HEK293 (cell line): ENCODE data around the gene ADSL.

Source experiments
- CTCF ChIA-PET: fragments of 350-600 bp; formaldehyde crosslinking; extraction: SDS; loops from one replicate; lab custom pipeline; 2021; ENCODE audit warnings: antibody characterized with exemption; lab: Yijun Ruan, JAX
- POLR2A ChIA-PET: fragments of 300-600 bp; formaldehyde crosslinking; extraction: SDS; loops from one replicate; lab custom pipeline; 2020; ENCODE audit warnings: antibody characterized with exemption, inconsistent platforms; lab: Yijun Ruan, JAX
- H3K27ac ChIP-seq: fragments of 200-500 bp; sonication (Bioruptor generic); 2 replicates; pipeline ENCODE4 v1.5.1; 2014; ENCODE audit warnings: low read depth, low read length, control low read depth, inconsistent platforms; ENCODE audit errors: extremely low read depth
- H3K36me3 ChIP-seq, 2 experiments: fragments of 200-500 bp in 1 of 2; sonication (Bioruptor generic) in 1 of 2; 1 replicate in 1 of 2; 2 replicates in 1 of 2; pipeline ENCODE4 v1.5.1; 2014 to 2017; ENCODE audit warnings: inconsistent platforms in 2 of 2, low read length in 2 of 2; ENCODE audit not compliant: control insufficient read depth in 2 of 2, insufficient read depth in 1 of 2
- H3K4me1 ChIP-seq: fragments of 200-500 bp; sonication (Bioruptor generic); 2 replicates; pipeline ENCODE4 v1.5.1; 2014; ENCODE audit warnings: mild to moderate bottlenecking, low read length, inconsistent platforms; ENCODE audit not compliant: control insufficient read depth, insufficient read depth
- H3K4me3 ChIP-seq: 2 replicates; pipeline ENCODE4 v1.5.1; 2011; ENCODE audit warnings: low read depth, mild to moderate bottlenecking, control low read depth, low read length, moderate library complexity
- H3K9me3 ChIP-seq: fragments of 200-500 bp; sonication (Bioruptor generic); 2 replicates; pipeline ENCODE4 v1.5.1; 2014; ENCODE audit warnings: low read depth, low read length, inconsistent platforms; ENCODE audit not compliant: control insufficient read depth, insufficient read depth
- BCL11B ChIP-seq: fragments of 450-650 bp; formaldehyde crosslinking; IDR thresholded peaks from 2 replicates; pipeline ENCODE4 v1.5.1; 2016; ENCODE audit warnings: low read depth, missing biosample characterization, missing genetic modification characterization
- GLI4 ChIP-seq: fragments of 450-650 bp; formaldehyde crosslinking; IDR thresholded peaks from 2 replicates; pipeline ENCODE4 v1.5.1; 2016; ENCODE audit warnings: missing biosample characterization, missing genetic modification characterization
- HOXC10 ChIP-seq: sonication (generic); formaldehyde crosslinking; IDR thresholded peaks from 2 replicates; pipeline ENCODE4 v1.8.1; 2023; ENCODE audit warnings: mild to moderate bottlenecking, missing genetic modification reagents
- KLF1 ChIP-seq: fragments of 450-650 bp; formaldehyde crosslinking; IDR thresholded peaks from 2 replicates; pipeline ENCODE4 v1.5.1; 2016; ENCODE audit warnings: missing biosample characterization, missing genetic modification characterization
- KLF10 ChIP-seq: fragments of 450-650 bp; IDR thresholded peaks from 2 replicates; pipeline ENCODE4 v1.5.1; 2018; ENCODE audit warnings: missing biosample characterization, mild to moderate bottlenecking, missing genetic modification characterization
- KLF9 ChIP-seq: fragments of 450-650 bp; formaldehyde crosslinking; IDR thresholded peaks from 2 replicates; pipeline ENCODE4 v1.5.1; 2016; ENCODE audit warnings: missing biosample characterization, missing genetic modification characterization, low read depth
- MEIS1 ChIP-seq: sonication (generic); formaldehyde crosslinking; IDR thresholded peaks from 2 replicates; pipeline ENCODE4 v1.8.1; 2022; ENCODE audit warnings: missing genetic modification reagents, mild to moderate bottlenecking, borderline replicate concordance
- TCF7L2 ChIP-seq: IDR thresholded peaks from 2 replicates; pipeline ENCODE4 v1.6.1; 2011; ENCODE audit warnings: low read depth, mild to moderate bottlenecking, inconsistent platforms, low read length, moderate library complexity, borderline replicate concordance
- ZBTB1 ChIP-seq: fragments of 450-650 bp; formaldehyde crosslinking; IDR thresholded peaks from 2 replicates; pipeline ENCODE4 v1.5.1; 2016; ENCODE audit warnings: missing biosample characterization, missing genetic modification characterization
- ZFHX2 ChIP-seq: fragments of 450-650 bp; formaldehyde crosslinking; conservative IDR thresholded peaks from 2 replicates; pipeline ENCODE4 v1.5.1; 2016; ENCODE audit warnings: missing biosample characterization, missing genetic modification characterization
- ZNF121 ChIP-seq: fragments of 450-650 bp; formaldehyde crosslinking; IDR thresholded peaks from 2 replicates; pipeline ENCODE4 v1.5.1; 2016; ENCODE audit warnings: missing biosample characterization, missing genetic modification characterization
- ZNF140 ChIP-seq: fragments of 450-650 bp; formaldehyde crosslinking; IDR thresholded peaks from 2 replicates; pipeline ENCODE4 v1.5.1; 2016; ENCODE audit warnings: missing biosample characterization, missing genetic modification characterization
- ZNF174 ChIP-seq: fragments of 450-650 bp; formaldehyde crosslinking; IDR thresholded peaks from 2 replicates; pipeline ENCODE4 v1.5.0; 2017; ENCODE audit warnings: missing biosample characterization, mild to moderate bottlenecking, missing genetic modification characterization
- ZNF223 ChIP-seq: fragments of 450-650 bp; formaldehyde crosslinking; IDR thresholded peaks from 2 replicates; pipeline ENCODE4 v1.5.1; 2016; ENCODE audit warnings: missing biosample characterization, missing genetic modification characterization
- ZNF24 ChIP-seq: fragments of 450-650 bp; formaldehyde crosslinking; IDR thresholded peaks from 2 replicates; pipeline ENCODE4 v1.5.1; 2016; ENCODE audit warnings: missing biosample characterization, missing genetic modification characterization
- ZNF292 ChIP-seq: fragments of 450-650 bp; formaldehyde crosslinking; IDR thresholded peaks from 2 replicates; pipeline ENCODE4 v1.5.1; 2016; ENCODE audit warnings: low read depth, missing biosample characterization, missing genetic modification characterization, borderline replicate concordance
- ZNF394 ChIP-seq: fragments of 450-650 bp; formaldehyde crosslinking; IDR thresholded peaks from 2 replicates; pipeline ENCODE4 v1.5.1; 2016; ENCODE audit warnings: missing biosample characterization, missing genetic modification characterization, mild to moderate bottlenecking, moderate library complexity, borderline replicate concordance
- ZNF473 ChIP-seq: fragments of 450-650 bp; formaldehyde crosslinking; IDR thresholded peaks from 2 replicates; pipeline ENCODE4 v1.5.1; 2017; ENCODE audit warnings: missing biosample characterization, missing genetic modification characterization
- ZNF521 ChIP-seq: fragments of 450-650 bp; formaldehyde crosslinking; IDR thresholded peaks from 2 replicates; pipeline ENCODE4 v1.5.1; 2017; ENCODE audit warnings: missing biosample characterization, mild to moderate bottlenecking, missing genetic modification characterization
- ZNF600 ChIP-seq: fragments of 450-650 bp; formaldehyde crosslinking; IDR thresholded peaks from 2 replicates; pipeline ENCODE4 v1.5.1; 2016; ENCODE audit warnings: missing biosample characterization, missing genetic modification characterization
- ZNF610 ChIP-seq: fragments of 450-650 bp; formaldehyde crosslinking; IDR thresholded peaks from 2 replicates; pipeline ENCODE4 v1.5.1; 2016; ENCODE audit warnings: missing biosample characterization, missing genetic modification characterization, borderline replicate concordance
- ZNF623 ChIP-seq: fragments of 450-650 bp; formaldehyde crosslinking; IDR thresholded peaks from 2 replicates; pipeline ENCODE4 v1.5.1; 2016; ENCODE audit warnings: missing biosample characterization, missing genetic modification characterization
- ZNF629 ChIP-seq: fragments of 450-650 bp; formaldehyde crosslinking; IDR thresholded peaks from 2 replicates; pipeline ENCODE4 v1.5.1; 2017; ENCODE audit warnings: missing biosample characterization, missing genetic modification characterization
- ZNF658 ChIP-seq: fragments of 450-650 bp; formaldehyde crosslinking; IDR thresholded peaks from 2 replicates; pipeline ENCODE4; 2016; ENCODE audit warnings: missing biosample characterization, missing genetic modification characterization
- ZNF677 ChIP-seq: fragments of 450-650 bp; IDR thresholded peaks from 2 replicates; pipeline ENCODE4 v1.5.0; 2018; ENCODE audit warnings: missing biosample characterization, mild to moderate bottlenecking, missing genetic modification characterization, moderate library complexity
- ZNF792 ChIP-seq: fragments of 450-650 bp; formaldehyde crosslinking; IDR thresholded peaks from 2 replicates; pipeline ENCODE4 v1.5.1; 2016; ENCODE audit warnings: missing biosample characterization, missing genetic modification characterization
- TF ChIP-seq, protein P1 (sequence below): fragments of 450-650 bp; formaldehyde crosslinking; IDR thresholded peaks from 2 replicates; pipeline ENCODE4 v1.5.1; 2016; ENCODE audit warnings: missing biosample characterization, missing genetic modification characterization
- TF ChIP-seq, protein P2 (sequence below): fragments of 450-650 bp; formaldehyde crosslinking; IDR thresholded peaks from 2 replicates; pipeline ENCODE4 v1.5.1; 2016; ENCODE audit warnings: missing biosample characterization, missing genetic modification characterization
- TF ChIP-seq, protein P3 (sequence below): fragments of 450-650 bp; formaldehyde crosslinking; conservative IDR thresholded peaks from 2 replicates; pipeline ENCODE4 v1.5.1; 2016; ENCODE audit warnings: low read depth, missing biosample characterization, missing genetic modification characterization

The ADSL gene

DNA sequence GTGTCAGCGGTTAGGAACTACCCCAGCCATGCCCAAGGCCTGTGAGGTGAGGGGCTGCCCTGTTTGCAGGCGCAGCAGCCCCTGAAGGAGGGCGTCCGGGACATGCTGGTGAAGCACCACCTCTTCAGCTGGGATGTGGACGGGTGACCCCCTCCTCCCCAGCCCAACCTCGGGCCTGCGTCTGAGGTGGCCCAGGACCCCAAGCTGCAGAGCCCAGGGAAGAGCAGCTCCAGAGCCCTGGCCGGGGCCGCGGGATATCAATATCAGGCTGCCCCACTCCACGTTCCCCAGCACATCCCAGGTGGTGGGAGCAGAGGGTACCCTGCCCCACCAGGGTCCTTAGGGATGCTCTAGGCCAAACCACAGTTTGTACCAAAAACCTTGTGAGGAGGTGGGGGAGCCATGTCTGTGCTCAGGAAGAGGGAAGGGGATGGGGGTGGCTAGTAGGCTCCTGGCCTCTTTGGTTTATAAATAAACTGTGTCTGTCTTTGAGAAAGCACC, 63.4 kb downstream of the ADSL start:
- H3K4me3 ChIP-seq = no peak overlapping the region
- TF ChIP-seq ZNF677 = no peak
- TF ChIP-seq, protein P1, sequence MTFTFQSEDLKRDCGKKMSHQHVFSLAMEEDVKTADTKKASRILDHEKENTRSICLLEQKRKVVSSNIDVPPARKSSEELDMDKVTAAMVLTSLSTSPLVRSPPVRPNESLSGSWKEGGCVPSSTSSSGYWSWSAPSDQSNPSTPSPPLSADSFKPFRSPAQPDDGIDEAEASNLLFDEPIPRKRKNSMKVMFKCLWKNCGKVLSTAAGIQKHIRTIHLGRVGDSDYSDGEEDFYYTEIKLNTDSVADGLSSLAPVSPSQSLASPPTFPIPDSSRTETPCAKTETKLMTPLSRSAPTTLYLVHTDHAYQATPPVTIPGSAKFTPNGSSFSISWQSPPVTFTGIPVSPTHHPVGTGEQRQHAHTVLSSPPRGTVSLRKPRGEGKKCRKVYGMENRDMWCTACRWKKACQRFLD (tag by site-specific recombination) = no peak
- no peak for TF ChIP-seq MEIS1 (CRISPR knock-in tag)
- no peak for TF ChIP-seq ZNF24 (tag by site-specific recombination)
- TF ChIP-seq GLI4 (tag by site-specific recombination) = no peak
- TF ChIP-seq, protein P2, sequence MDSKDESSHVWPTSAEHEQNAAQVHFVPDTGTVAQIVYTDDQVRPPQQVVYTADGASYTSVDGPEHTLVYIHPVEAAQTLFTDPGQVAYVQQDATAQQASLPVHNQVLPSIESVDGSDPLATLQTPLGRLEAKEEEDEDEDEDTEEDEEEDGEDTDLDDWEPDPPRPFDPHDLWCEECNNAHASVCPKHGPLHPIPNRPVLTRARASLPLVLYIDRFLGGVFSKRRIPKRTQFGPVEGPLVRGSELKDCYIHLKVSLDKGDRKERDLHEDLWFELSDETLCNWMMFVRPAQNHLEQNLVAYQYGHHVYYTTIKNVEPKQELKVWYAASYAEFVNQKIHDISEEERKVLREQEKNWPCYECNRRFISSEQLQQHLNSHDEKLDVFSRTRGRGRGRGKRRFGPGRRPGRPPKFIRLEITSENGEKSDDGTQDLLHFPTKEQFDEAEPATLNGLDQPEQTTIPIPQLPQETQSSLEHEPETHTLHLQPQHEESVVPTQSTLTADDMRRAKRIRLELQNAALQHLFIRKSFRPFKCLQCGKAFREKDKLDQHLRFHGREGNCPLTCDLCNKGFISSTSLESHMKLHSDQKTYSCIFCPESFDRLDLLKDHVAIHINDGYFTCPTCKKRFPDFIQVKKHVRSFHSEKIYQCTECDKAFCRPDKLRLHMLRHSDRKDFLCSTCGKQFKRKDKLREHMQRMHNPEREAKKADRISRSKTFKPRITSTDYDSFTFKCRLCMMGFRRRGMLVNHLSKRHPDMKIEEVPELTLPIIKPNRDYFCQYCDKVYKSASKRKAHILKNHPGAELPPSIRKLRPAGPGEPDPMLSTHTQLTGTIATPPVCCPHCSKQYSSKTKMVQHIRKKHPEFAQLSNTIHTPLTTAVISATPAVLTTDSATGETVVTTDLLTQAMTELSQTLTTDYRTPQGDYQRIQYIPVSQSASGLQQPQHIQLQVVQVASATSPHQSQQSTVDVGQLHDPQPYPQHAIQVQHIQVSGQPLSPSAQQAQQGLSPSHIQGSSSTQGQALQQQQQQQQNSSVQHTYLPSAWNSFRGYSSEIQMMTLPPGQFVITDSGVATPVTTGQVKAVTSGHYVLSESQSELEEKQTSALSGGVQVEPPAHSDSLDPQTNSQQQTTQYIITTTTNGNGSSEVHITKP (tag by site-specific recombination) = no peak
- TF ChIP-seq ZNF521 = no peak
- TF ChIP-seq ZNF140 (tag by site-specific recombination) = no peak
- no peak for TF ChIP-seq KLF10 (tag by site-specific recombination)
- no peak for TF ChIP-seq BCL11B (tag by site-specific recombination)
- no peak for TF ChIP-seq ZNF658 (tag by site-specific recombination)
- no peak for TF ChIP-seq ZNF629 (tag by site-specific recombination)
- H3K4me1 ChIP-seq = no peaks in the 10 kb centered on the region
- no peaks in the 10 kb centered on the region for H3K9me3 ChIP-seq
- H3K36me3 ChIP-seq = peaks cover 0 to 80% of the 10 kb centered on the region in 2 experiments; a peak in 2 of 3 replicates
- POLR2A ChIA-PET = interaction anchor here (0.6 to 2.3 kb wide), 2 partner anchors 12 to 242 kb away, joined by 5 read pairs; no protein-coding TSS in a partner anchor
- H3K27ac ChIP-seq = no peak overlapping the region
- CTCF ChIA-PET = interaction anchor here (1.4 kb wide), 1 partner anchor 10 kb away, joined by 4 read pairs; no protein-coding TSS in a partner anchor

DNA sequence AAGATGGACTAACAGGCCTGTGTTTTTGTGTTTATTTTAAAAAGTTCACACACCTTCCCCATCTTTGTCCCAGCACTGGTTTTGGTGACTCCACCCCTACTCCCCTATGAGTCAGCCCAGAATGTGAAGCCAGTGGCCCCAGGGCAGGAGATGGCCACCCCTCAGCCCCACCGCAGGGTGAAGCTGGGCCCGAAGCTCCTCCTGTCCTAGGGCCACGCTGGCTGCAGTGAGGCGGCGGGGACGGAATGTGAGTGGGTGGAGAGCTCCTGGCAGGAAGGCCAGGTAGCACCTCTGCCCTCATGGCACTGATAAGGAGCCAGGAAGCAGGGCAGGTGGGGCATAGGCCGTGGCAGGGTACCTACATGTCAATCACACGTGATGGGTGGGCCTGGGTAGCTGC, 64.0 kb downstream of the ADSL start:
- Histone ChIP-seq H3K27ac (no peak overlapping the region), H3K36me3 (peaks cover 0 to 77% of the 10 kb centered on the region in 2 experiments; a peak in 2 of 3 replicates), H3K4me3 (no peak overlapping the region), H3K9me3 (no peaks in the 10 kb centered on the region), H3K4me1 (no peaks in the 10 kb centered on the region)
- ChIA-PET CTCF (interaction anchor here (1.4 kb wide), 1 partner anchor 11 kb away, joined by 4 read pairs; no protein-coding TSS in a partner anchor), POLR2A (interaction anchor here (0.6 to 2.3 kb wide), 3 partner anchors 12 to 241 kb away, joined by 3 to 5 read pairs (median 5); no protein-coding TSS in a partner anchor)
- TF ChIP-seq ZNF174 (no peak), ZBTB1 (tag by site-specific recombination) (no peak), ZNF473 (tag by site-specific recombination) (no peak), KLF1 (tag by site-specific recombination) (peak; percentile 40; the same call in 1 of the 2 replicates), ZNF121 (tag by site-specific recombination) (no peak), ZNF600 (tag by site-specific recombination) (peak; percentile 27; the same call in 1 of the 2 replicates), HOXC10 (CRISPR knock-in tag) (no peak), ZNF394 (tag by site-specific recombination) (no peak), TCF7L2 (no peak), BCL11B (tag by site-specific recombination) (no peak), ZFHX2 (tag by site-specific recombination) (peak; percentile 52), ZNF292 (tag by site-specific recombination) (no peak), ZNF623 (no peak), ZNF223 (tag by site-specific recombination) (no peak), ZNF658 (tag by site-specific recombination) (no peak), ZNF610 (tag by site-specific recombination) (no peak), ZNF792 (tag by site-specific recombination) (no peak), KLF9 (tag by site-specific recombination) (no peak)
- TF ChIP-seq, protein P3, sequence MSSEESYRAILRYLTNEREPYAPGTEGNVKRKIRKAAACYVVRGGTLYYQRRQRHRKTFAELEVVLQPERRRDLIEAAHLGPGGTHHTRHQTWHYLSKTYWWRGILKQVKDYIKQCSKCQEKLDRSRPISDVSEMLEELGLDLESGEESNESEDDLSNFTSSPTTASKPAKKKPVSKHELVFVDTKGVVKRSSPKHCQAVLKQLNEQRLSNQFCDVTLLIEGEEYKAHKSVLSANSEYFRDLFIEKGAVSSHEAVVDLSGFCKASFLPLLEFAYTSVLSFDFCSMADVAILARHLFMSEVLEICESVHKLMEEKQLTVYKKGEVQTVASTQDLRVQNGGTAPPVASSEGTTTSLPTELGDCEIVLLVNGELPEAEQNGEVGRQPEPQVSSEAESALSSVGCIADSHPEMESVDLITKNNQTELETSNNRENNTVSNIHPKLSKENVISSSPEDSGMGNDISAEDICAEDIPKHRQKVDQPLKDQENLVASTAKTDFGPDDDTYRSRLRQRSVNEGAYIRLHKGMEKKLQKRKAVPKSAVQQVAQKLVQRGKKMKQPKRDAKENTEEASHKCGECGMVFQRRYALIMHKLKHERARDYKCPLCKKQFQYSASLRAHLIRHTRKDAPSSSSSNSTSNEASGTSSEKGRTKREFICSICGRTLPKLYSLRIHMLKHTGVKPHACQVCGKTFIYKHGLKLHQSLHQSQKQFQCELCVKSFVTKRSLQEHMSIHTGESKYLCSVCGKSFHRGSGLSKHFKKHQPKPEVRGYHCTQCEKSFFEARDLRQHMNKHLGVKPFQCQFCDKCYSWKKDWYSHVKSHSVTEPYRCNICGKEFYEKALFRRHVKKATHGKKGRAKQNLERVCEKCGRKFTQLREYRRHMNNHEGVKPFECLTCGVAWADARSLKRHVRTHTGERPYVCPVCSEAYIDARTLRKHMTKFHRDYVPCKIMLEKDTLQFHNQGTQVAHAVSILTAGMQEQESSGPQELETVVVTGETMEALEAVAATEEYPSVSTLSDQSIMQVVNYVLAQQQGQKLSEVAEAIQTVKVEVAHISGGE (tag by site-specific recombination) = no peak
